Common myeloid progenitor, CD34-positive (primary cell): ENCODE measurements around the gene FAM78B.

Experiments used
- CTCF ChIA-PET: fragments of 350-600 bp; sonication (Branson Sonifier 250); formaldehyde crosslinking; loops from one replicate; lab custom pipeline; 2021; ENCODE audit warnings: antibody characterized with exemption; lab: Charles Lee
- POLR2A ChIA-PET: fragments of 350-600 bp; sonication (Branson Sonifier 250); formaldehyde crosslinking; loops from one replicate; lab custom pipeline; 2021; ENCODE audit warnings: antibody characterized with exemption; lab: Charles Lee
- DNase-seq, 3 donors: peaks; one replicate each; pipeline versions ENCODE4 v3.0.0 to v3.0.0-alpha.2; 2013
- H3K27ac ChIP-seq, 2 experiments: 1 replicate in 1 of 2; 2 replicates in 1 of 2; pipeline ENCODE4 v1.7.0; 2013; ENCODE audit warnings: inconsistent platforms in 2 of 2, low read length in 2 of 2, mild to moderate bottlenecking in 2 of 2, low read depth in 1 of 2, moderate library complexity in 1 of 2; ENCODE audit not compliant: severe bottlenecking in 2 of 2, insufficient read depth in 1 of 2, poor library complexity in 1 of 2
- H3K27me3 ChIP-seq, 5 experiments: replicated peaks in 2 of 5; 1 replicate in 3 of 5; 2 replicates in 2 of 5; pipeline versions ENCODE4 v1.6.1 to v1.7.0; 2013; ENCODE audit warnings: low read length in 4 of 5, mild to moderate bottlenecking in 2 of 5, moderate library complexity in 2 of 5, inconsistent platforms in 1 of 5; ENCODE audit not compliant: insufficient read depth in 5 of 5, control insufficient read depth in 4 of 5
- H3K36me3 ChIP-seq, 4 experiments: 1 replicate in 2 of 4; 2 replicates in 2 of 4; pipeline versions ENCODE4 v1.6.1 to v1.7.0; 2013; ENCODE audit warnings: low read length in 3 of 4, control low read depth in 1 of 4, mild to moderate bottlenecking in 1 of 4; ENCODE audit not compliant: control insufficient read depth in 4 of 4, insufficient read depth in 4 of 4
- H3K4me1 ChIP-seq, 4 experiments: 1 replicate in 3 of 4; 2 replicates in 1 of 4; pipeline versions ENCODE4 v1.6.1 to v1.7.1; 2013; ENCODE audit warnings: low read length in 3 of 4, mild to moderate bottlenecking in 3 of 4, control low read depth in 1 of 4, inconsistent platforms in 1 of 4, moderate library complexity in 1 of 4; ENCODE audit not compliant: control insufficient read depth in 4 of 4, insufficient read depth in 4 of 4; ENCODE audit errors: control extremely low read depth in 1 of 4
- H3K4me3 ChIP-seq, 7 experiments: 1 replicate in 4 of 7; 2 replicates in 3 of 7; pipeline versions ENCODE4 v1.5.1 to v1.7.0; 2013; ENCODE audit warnings: mild to moderate bottlenecking in 7 of 7, low read length in 6 of 7, moderate library complexity in 6 of 7, inconsistent platforms in 2 of 7, low read depth in 2 of 7, control low read depth in 1 of 7; ENCODE audit not compliant: insufficient read depth in 4 of 7, control insufficient read depth in 1 of 7; ENCODE audit errors: extremely low read depth in 1 of 7
- H3K9me3 ChIP-seq, 5 experiments: 1 replicate in 4 of 5; 2 replicates in 1 of 5; pipeline versions ENCODE4 v1.6.1 to v1.7.1; 2013; ENCODE audit warnings: low read length in 4 of 5, mild to moderate bottlenecking in 2 of 5, inconsistent platforms in 1 of 5, low read depth in 1 of 5, moderate library complexity in 1 of 5; ENCODE audit not compliant: control insufficient read depth in 4 of 5, insufficient read depth in 2 of 5; ENCODE audit errors: control extremely low read depth in 1 of 5
- WGBS: methylation state at CpG from one replicate; pipeline ENCODE4 v1.1.5; 2013; ENCODE audit not compliant: insufficient coverage; 5-methylcytosine and 5-hydroxymethylcytosine counted together

The FAM78B gene

DNA sequence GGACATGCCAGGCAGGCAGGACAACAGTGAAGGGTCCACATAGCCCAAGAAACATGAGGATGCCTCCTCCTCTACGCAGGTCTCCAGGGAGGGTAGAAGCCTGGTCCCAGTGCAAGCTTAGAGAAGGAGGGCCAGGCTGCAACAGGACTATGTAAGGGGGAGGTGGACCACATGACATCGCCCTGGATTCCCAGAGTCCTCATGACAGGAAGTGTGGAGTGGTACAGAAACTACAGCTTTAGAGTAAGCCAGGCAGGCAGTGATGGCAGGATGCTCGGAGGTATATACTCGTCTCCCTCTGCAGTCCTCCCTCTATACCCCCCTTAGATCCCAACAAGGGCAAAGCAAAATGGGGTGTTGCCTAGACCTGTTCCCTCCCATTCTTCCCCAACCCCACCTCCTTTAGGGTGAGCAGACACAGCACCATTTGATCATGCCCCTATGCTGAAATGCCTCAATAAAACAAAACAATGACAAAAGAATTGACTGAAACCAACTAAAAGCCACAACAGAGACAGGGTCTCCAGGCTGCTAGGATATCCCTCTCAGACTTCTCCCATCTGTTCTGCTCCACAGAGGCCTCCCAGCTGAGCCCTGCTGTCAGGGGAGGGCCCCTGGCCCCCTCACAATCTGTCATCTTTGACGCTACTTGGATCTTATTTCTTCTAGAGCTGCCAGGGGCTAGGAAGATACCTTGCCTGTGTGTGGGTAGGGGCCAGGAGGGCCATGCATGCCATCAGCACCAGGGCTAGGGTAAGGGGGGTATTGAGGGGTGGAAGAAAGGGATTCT, 13.1 kb downstream of the FAM78B start:
- H3K9me3 ChIP-seq: no peaks in the 10 kb centered on the region
- no peaks in the 10 kb centered on the region for H3K36me3 ChIP-seq
- no peak overlapping the region for H3K27ac ChIP-seq
- no peak for DNase-seq
- ChIA-PET POLR2A (no interaction called here), CTCF (interaction anchor here (1.5 kb wide), 1 partner anchor 12 kb away, joined by 4 read pairs; no protein-coding TSS in a partner anchor)
- no peak overlapping the region for H3K4me3 ChIP-seq
- peaks cover 0 to 2% (median 0%) of the 10 kb centered on the region in 5 experiments for H3K27me3 ChIP-seq
- H3K4me1 ChIP-seq: no peaks in the 10 kb centered on the region
- WGBS: 88% methylated on average over 4 of the region's 5 CpGs

DNA sequence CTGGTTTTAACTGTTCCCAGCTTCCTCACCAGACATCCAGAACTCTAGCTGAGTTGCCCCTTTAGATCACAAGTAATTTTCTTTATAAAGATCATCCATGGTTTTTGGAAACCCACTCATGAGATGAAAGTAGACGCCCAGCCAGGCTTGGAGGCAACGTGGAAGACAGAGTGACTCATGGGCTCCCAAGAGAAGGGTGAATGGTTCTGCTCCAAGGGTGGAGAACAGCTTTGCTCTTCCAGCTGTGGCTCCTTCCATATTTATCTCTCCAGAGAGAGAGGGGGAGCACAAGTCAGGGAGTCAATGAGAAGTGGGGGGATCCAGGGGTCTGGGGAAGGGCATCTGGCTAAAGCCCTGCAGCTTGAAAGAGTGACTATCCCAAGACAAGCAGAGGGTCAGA, 13.8 kb downstream of the FAM78B start:
- Histone ChIP-seq H3K27me3 (peaks cover 0 to 2% (median 0%) of the 10 kb centered on the region in 5 experiments), H3K9me3 (no peaks in the 10 kb centered on the region), H3K4me1 (no peaks in the 10 kb centered on the region), H3K4me3 (no peak overlapping the region), H3K27ac (no peak overlapping the region), H3K36me3 (no peaks in the 10 kb centered on the region)
- ChIA-PET POLR2A (no interaction called here), CTCF (interaction anchor here (1.1 to 1.5 kb wide), 2 partner anchors 11 to 17 kb away, joined by 3 to 4 read pairs; no protein-coding TSS in a partner anchor)
- no peak for DNase-seq
- 100% methylated on average over 2 of the region's 2 CpGs for WGBS

DNA sequence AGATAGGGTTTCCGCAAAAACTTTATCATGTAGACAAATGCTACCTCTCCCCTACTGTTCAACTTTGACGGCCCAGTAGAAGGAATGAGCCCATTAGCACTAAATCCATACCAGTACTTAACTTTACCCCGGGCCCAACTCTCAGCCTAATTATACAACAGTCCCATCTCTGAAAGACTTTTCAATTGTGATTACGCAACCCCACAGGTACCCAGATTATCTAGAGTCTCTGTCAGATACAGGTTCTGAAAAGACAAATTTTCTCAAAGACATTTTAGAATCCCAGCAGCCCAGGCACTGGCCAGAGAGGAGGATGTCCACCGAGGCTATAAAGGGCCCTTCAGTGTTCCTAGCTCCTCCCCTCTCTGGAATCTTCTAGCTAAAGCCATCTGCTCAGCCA, 15.0 kb downstream of the FAM78B start:
- no peak overlapping the region for H3K4me3 ChIP-seq
- no peak overlapping the region for H3K27ac ChIP-seq
- POLR2A ChIA-PET: no interaction called here
- H3K27me3 ChIP-seq: no peaks in the 10 kb centered on the region
- no peaks in the 10 kb centered on the region for H3K36me3 ChIP-seq
- 98% methylated on average over 5 of the region's 5 CpGs for WGBS
- H3K4me1 ChIP-seq: no peaks in the 10 kb centered on the region
- no peak for DNase-seq
- CTCF ChIA-PET: interaction anchor here (1.1 kb wide), 1 partner anchor 16 kb away, joined by 3 read pairs; no protein-coding TSS in a partner anchor
- no peaks in the 10 kb centered on the region for H3K9me3 ChIP-seq

DNA sequence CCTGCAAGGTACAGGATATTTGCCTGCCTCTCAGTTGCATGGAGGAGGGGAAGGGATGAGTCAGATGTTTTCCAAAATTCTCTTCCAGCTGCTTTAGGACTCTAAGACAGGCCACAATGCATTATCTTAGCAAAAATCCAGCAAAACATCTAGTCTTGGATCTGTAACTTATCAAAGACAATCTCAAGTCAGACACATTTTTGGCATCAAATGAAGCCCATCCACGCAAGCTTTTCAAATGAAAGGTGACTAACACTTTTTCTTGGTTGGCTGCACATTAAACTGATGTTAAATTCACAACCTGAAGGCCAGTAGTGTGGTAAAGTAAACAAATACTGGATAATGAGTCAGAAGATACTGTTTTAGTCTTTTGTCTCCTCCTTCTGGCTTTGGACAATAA, 21.3 kb downstream of the FAM78B start:
- H3K27ac ChIP-seq: no peak overlapping the region
- CTCF ChIA-PET: no interaction called here

DNA sequence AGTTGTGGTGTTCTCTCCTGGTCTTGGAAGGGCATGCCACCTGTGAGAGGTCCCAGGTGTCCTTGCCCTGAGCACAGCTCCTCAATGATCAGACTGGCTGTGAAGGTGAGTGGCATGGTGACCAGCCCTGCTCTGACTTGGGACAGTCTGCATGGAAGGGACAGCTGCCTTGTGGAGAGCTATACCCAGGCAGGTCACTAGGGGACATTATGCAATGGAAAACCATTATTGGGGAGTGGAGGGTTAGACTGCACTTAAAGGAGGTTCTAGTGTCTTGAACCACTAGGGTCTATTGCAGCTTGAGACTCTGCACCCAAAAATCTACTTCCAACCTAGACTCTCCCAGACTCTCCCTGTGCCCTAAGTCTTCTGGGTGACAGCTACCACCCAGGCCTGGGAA, 24.8 kb downstream of the FAM78B start:
- no peaks in the 10 kb centered on the region for H3K36me3 ChIP-seq
- peaks cover 0 to 1% (median 0%) of the 10 kb centered on the region in 5 experiments for H3K27me3 ChIP-seq
- H3K9me3 ChIP-seq: no peaks in the 10 kb centered on the region
- ChIA-PET CTCF (interaction anchor here (1.6 kb wide), 1 partner anchor 11 kb away, joined by 4 read pairs; no protein-coding TSS in a partner anchor), POLR2A (no interaction called here)
- no peak overlapping the region for H3K4me3 ChIP-seq
- no peak for DNase-seq
- peaks cover 0 to 5% (median 0%) of the 10 kb centered on the region in 4 experiments for H3K4me1 ChIP-seq
- no peak overlapping the region for H3K27ac ChIP-seq

More for the DNA sequence above, 21.3 kb downstream of the FAM78B start:
- H3K4me1 ChIP-seq: no peaks in the 10 kb centered on the region
- DNase-seq: no peak
- no peak overlapping the region for H3K4me3 ChIP-seq
- 100% methylated on average over 1 of the region's 1 CpG for WGBS
- POLR2A ChIA-PET: no interaction called here
- no peaks in the 10 kb centered on the region for H3K9me3 ChIP-seq
- no peaks in the 10 kb centered on the region for H3K36me3 ChIP-seq
- no peaks in the 10 kb centered on the region for H3K27me3 ChIP-seq

DNA sequence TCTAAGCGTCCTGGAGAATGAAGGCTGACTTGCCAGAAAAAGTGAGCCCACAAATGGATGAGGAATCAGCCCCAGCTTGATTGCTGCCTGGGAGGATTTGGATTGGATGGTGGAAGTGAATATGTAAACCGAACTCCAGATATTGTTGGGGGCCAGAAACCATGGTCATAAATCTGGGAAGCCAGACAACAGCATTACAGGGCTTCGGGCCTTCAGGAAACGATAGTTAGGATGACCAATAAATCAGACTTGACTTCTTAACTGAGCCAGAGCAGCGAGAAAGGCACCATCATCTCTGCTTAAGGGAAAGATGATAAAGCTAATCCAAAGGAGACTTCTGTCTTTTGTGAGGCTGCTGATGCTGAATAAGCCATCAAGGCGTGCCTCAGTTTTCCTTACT, 26.6 kb downstream of the FAM78B start:
- ChIA-PET CTCF (no interaction called here), POLR2A (no interaction called here)
- H3K27me3 ChIP-seq: peaks cover 0 to 3% (median 0%) of the 10 kb centered on the region in 5 experiments
- H3K4me1 ChIP-seq: peaks cover 0 to 5% (median 0%) of the 10 kb centered on the region in 4 experiments
- no peaks in the 10 kb centered on the region for H3K9me3 ChIP-seq
- H3K4me3 ChIP-seq: no peak overlapping the region
- 3% methylated on average over 5 of the region's 6 CpGs for WGBS
- DNase-seq: no peak
- H3K36me3 ChIP-seq: no peaks in the 10 kb centered on the region
- H3K27ac ChIP-seq: no peak overlapping the region

DNA sequence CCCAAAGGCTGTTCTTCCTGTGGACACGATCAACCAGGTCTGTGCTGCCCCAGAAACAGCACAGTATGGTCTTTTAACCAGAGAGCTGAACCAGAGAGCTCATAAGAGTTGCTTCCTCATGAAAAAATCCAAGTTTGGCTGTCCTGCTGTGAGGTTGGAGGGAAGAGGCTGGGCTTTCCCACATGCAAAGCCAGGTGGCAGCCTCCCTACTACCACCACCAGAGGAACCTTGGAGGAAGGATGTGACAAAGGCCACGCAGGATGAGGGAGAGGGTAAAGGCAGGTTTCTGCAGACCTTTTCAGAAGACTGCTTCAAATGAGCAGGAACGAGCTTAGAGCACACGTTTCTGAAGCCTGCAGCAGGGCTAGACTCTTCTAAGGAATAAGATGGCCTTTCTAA, 27.1 kb downstream of the FAM78B start:
- 22% methylated on average over 4 of the region's 4 CpGs for WGBS
- Histone ChIP-seq H3K9me3 (no peaks in the 10 kb centered on the region), H3K4me1 (peaks cover 0 to 5% (median 0%) of the 10 kb centered on the region in 4 experiments), H3K36me3 (no peaks in the 10 kb centered on the region), H3K27ac (no peak overlapping the region), H3K27me3 (peaks cover 0 to 3% (median 0%) of the 10 kb centered on the region in 5 experiments), H3K4me3 (no peak overlapping the region)
- no peak for DNase-seq
- ChIA-PET POLR2A (no interaction called here), CTCF (no interaction called here)
